Upper lobe of left lung (tissue), 4 donors: Measurements from ENCODE around the gene PLCB4.

ENCODE experiments used
- CTCF ChIP-seq, 6 experiments: fragments of 450-650 bp in 4 of 6; fragments of 200-600 bp in 2 of 6; sonication (generic) in 2 of 6; IDR thresholded peaks; one replicate each; pipeline ENCODE4 v1.5.1; 2016 to 2019; ENCODE audit warnings: antibody characterized with exemption in 6 of 6
- EP300 ChIP-seq, 4 donors: sonication (generic); formaldehyde crosslinking; IDR thresholded peaks; one replicate each; pipeline ENCODE4 v1.5.1; 2017; ENCODE audit warnings: antibody characterized with exemption in 4 of 4, control low read depth in 2 of 4
- POLR2A ChIP-seq, 4 donors: fragments of 450-650 bp; IDR thresholded peaks; one replicate each; pipeline ENCODE4 v1.5.1; 2016 to 2017; ENCODE audit warnings: antibody characterized with exemption in 4 of 4, mild to moderate bottlenecking in 2 of 4
- POLR2AphosphoS5 ChIP-seq, 2 donors: sonication (generic); formaldehyde crosslinking; IDR thresholded peaks; one replicate each; pipeline ENCODE4 v1.5.1; 2017; ENCODE audit warnings: antibody characterized with exemption in 2 of 2

GRCh38 chr20:9143926-9144325, 75.0 kb downstream of the PLCB4 start:
- TF ChIP-seq CTCF (IDR thresholded peaks at IDR 0.05), result no peak
- TF ChIP-seq POLR2A (IDR thresholded peaks at IDR 0.05), result no peak
- no peak for TF ChIP-seq EP300 (IDR thresholded peaks at IDR 0.05)
- TF ChIP-seq POLR2AphosphoS5 (IDR thresholded peaks at IDR 0.05), result no peak
